H1 (cell line): Measurements from ENCODE around the gene GPR21. TPM values are rescaled to one million over a fixed set of nuclear protein-coding genes. Genes with fewer than 3 reads are reported as not detected.

Source experiments
- CTCF ChIA-PET: fragments of 300-600 bp; sonication (Branson Sonifier 250); formaldehyde crosslinking; loops from one replicate; lab custom pipeline; 2021; ENCODE audit not compliant: partially characterized antibody; lab: Charles Lee
- POLR2A ChIA-PET: fragments of 300-600 bp; sonication (Branson Sonifier 250); formaldehyde crosslinking; loops from one replicate; lab custom pipeline; 2021; ENCODE audit warnings: inconsistent platforms; ENCODE audit not compliant: partially characterized antibody; lab: Charles Lee
- DNase-seq, 2 experiments: peaks; one replicate each; pipeline versions ENCODE4 v3.0.0 to v3.0.0-alpha.2; 2010 to 2022; ENCODE audit warnings: low spot score in 2 of 2, low read depth in 1 of 2, mixed read lengths in 1 of 2
- FAIRE-seq: peaks from 2 replicates; lab custom pipeline; 2011; peaks lifted over from hg19 to GRCh38; lab: Jason Lieb, UNC
- H2AFZ ChIP-seq: 2 replicates; pipeline ENCODE4 v1.8.1; 2012; ENCODE audit warnings: low read length, inconsistent platforms
- H2AK5ac ChIP-seq: 2 replicates; pipeline ENCODE4 v1.6.1; 2013; ENCODE audit warnings: low read depth, low read length
- H2BK120ac ChIP-seq: replicated peaks from 2 replicates; pipeline ENCODE3; 2013; ENCODE audit warnings: low read depth, low read length, inconsistent platforms
- H2BK12ac ChIP-seq: 2 replicates; pipeline ENCODE4 v1.6.1; 2013; ENCODE audit warnings: low read depth, low read length
- H2BK15ac ChIP-seq: 2 replicates; pipeline ENCODE4 v1.6.1; 2013; ENCODE audit warnings: low read length
- H2BK20ac ChIP-seq: 2 replicates; pipeline ENCODE4 v1.6.1; 2013; ENCODE audit warnings: low read length
- H2BK5ac ChIP-seq: 2 replicates; pipeline ENCODE4 v1.6.1; 2013; ENCODE audit warnings: low read depth, low read length
- H3K14ac ChIP-seq: 2 replicates; pipeline ENCODE4 v1.6.1; 2013; ENCODE audit warnings: inconsistent platforms; ENCODE audit not compliant: insufficient read length
- H3K18ac ChIP-seq: 2 replicates; pipeline ENCODE4 v1.6.1; 2013; ENCODE audit warnings: low read length; ENCODE audit errors: extremely low read depth
- H3K23ac ChIP-seq: 2 replicates; pipeline ENCODE4 v1.6.1; 2013; ENCODE audit warnings: inconsistent platforms; ENCODE audit not compliant: insufficient read length
- H3K23me2 ChIP-seq: 2 replicates; pipeline ENCODE4 v1.6.1; 2013; ENCODE audit warnings: low read depth, low read length
- H3K27ac ChIP-seq: 2 replicates; pipeline ENCODE4 v1.6.1; 2011; ENCODE audit warnings: low read depth, low read length, inconsistent platforms
- H3K27me3 ChIP-seq, 4 experiments: replicated peaks in 1 of 4; 1 replicate in 1 of 4; 2 replicates in 3 of 4; pipeline versions ENCODE4 v1.6.1 to v1.8.1; 2011 to 2013; ENCODE audit warnings: low read length in 3 of 4, mild to moderate bottlenecking in 3 of 4, inconsistent platforms in 2 of 4, mixed read lengths in 2 of 4, moderate library complexity in 1 of 4; ENCODE audit not compliant: control insufficient read depth in 3 of 4, insufficient read depth in 3 of 4; ENCODE audit errors: extremely low read depth in 1 of 4
- H3K36me3 ChIP-seq, 4 experiments: 2 replicates each; pipeline versions ENCODE4 v1.6.1 to v1.8.1; 2011 to 2013; ENCODE audit warnings: mild to moderate bottlenecking in 4 of 4, low read length in 3 of 4, moderate library complexity in 2 of 4, control low read depth in 1 of 4, inconsistent platforms in 1 of 4; ENCODE audit not compliant: insufficient read depth in 4 of 4, control insufficient read depth in 2 of 4
- H3K4ac ChIP-seq: replicated peaks from 2 replicates; pipeline ENCODE3; 2013; ENCODE audit warnings: low read length, low read depth, mixed read lengths, inconsistent platforms; ENCODE audit not compliant: insufficient read length
- H3K4me1 ChIP-seq, 4 experiments: replicated peaks in 1 of 4; 1 replicate in 1 of 4; 2 replicates in 3 of 4; pipeline versions ENCODE4 v1.6.1 to v1.8.1; 2011 to 2013; ENCODE audit warnings: low read length in 3 of 4, inconsistent platforms in 2 of 4, mixed read lengths in 1 of 4; ENCODE audit not compliant: insufficient read depth in 4 of 4, control insufficient read depth in 3 of 4
- H3K4me2 ChIP-seq, 2 experiments: 2 replicates each; pipeline versions ENCODE4 v1.6.1 to v1.8.1; 2011 to 2013; ENCODE audit warnings: low read depth in 2 of 2, low read length in 2 of 2, control low read depth in 1 of 2, inconsistent platforms in 1 of 2, mild to moderate bottlenecking in 1 of 2; ENCODE audit not compliant: insufficient read depth in 1 of 2
- H3K4me3 ChIP-seq, 4 experiments: fragments of 200-600, 300-600 bp in 1 of 4; sonication (generic), shearing (Covaris generic), sonication (Bioruptor Twin) in 1 of 4; 2 replicates each; pipeline versions ENCODE4 v1.5.1 to v1.8.1; 2011 to 2016; ENCODE audit warnings: low read length in 4 of 4, low read depth in 3 of 4, control low read depth in 2 of 4, inconsistent platforms in 2 of 4, mild to moderate bottlenecking in 2 of 4, mixed read lengths in 1 of 4, moderate library complexity in 1 of 4; ENCODE audit not compliant: insufficient read depth in 2 of 4; ENCODE audit errors: extremely low read depth in 1 of 4
- H3K56ac ChIP-seq: replicated peaks from 2 replicates; pipeline ENCODE3; 2013; ENCODE audit warnings: low read depth, mild to moderate bottlenecking, mixed read lengths, low read length, inconsistent platforms; ENCODE audit not compliant: insufficient read length
- H3K79me1 ChIP-seq: 2 replicates; pipeline ENCODE4 v1.6.1; 2013; ENCODE audit warnings: low read depth, low read length, control low read depth
- H3K79me2 ChIP-seq, 2 experiments: 2 replicates each; pipeline versions ENCODE4 v1.6.1 to v1.8.1; 2012 to 2013; ENCODE audit warnings: low read length in 2 of 2, mild to moderate bottlenecking in 2 of 2, inconsistent platforms in 1 of 2; ENCODE audit not compliant: insufficient read depth in 2 of 2, control insufficient read depth in 1 of 2
- H3K9ac ChIP-seq, 4 experiments: replicated peaks in 1 of 4; 1 replicate in 1 of 4; 2 replicates in 3 of 4; pipeline versions ENCODE4 v1.6.1 to v1.8.1; 2011 to 2013; ENCODE audit warnings: low read depth in 3 of 4, low read length in 3 of 4, control low read depth in 2 of 4, mild to moderate bottlenecking in 2 of 4, moderate library complexity in 2 of 4, inconsistent platforms in 1 of 4; ENCODE audit errors: extremely low read depth in 1 of 4
- H3K9me3 ChIP-seq, 2 experiments: 2 replicates each; pipeline versions ENCODE4 v1.6.1 to v1.8.1; 2012 to 2013; ENCODE audit warnings: mild to moderate bottlenecking in 2 of 2, moderate library complexity in 2 of 2, control low read depth in 1 of 2, inconsistent platforms in 1 of 2, low read depth in 1 of 2, low read length in 1 of 2, mixed read lengths in 1 of 2; ENCODE audit not compliant: insufficient read depth in 2 of 2
- H4K20me1 ChIP-seq, 2 experiments: replicated peaks in 1 of 2; 2 replicates each; pipeline versions ENCODE3 to v1.8.1; 2011 to 2013; ENCODE audit warnings: inconsistent platforms in 2 of 2, low read length in 2 of 2, mild to moderate bottlenecking in 1 of 2; ENCODE audit not compliant: insufficient read depth in 2 of 2, control insufficient read depth in 1 of 2
- H4K5ac ChIP-seq: 2 replicates; pipeline ENCODE4 v1.6.1; 2013; ENCODE audit warnings: low read length, low read depth, mixed read lengths, inconsistent platforms; ENCODE audit not compliant: insufficient read length
- H4K8ac ChIP-seq: 2 replicates; pipeline ENCODE4 v1.8.0; 2013; ENCODE audit warnings: mild to moderate bottlenecking, moderate library complexity, low read length, inconsistent platforms; ENCODE audit not compliant: insufficient read depth; ENCODE audit errors: extremely low read depth
- H4K91ac ChIP-seq: replicated peaks from 2 replicates; pipeline ENCODE3; 2013; ENCODE audit warnings: low read length, mixed read lengths, inconsistent platforms; ENCODE audit not compliant: insufficient read length
- BCL11A ChIP-seq, 2 experiments: IDR thresholded peaks; one replicate each; pipeline ENCODE4 v1.6.1; 2011; ENCODE audit warnings: low read depth in 2 of 2, low read length in 2 of 2, mild to moderate bottlenecking in 2 of 2
- CBX5 ChIP-seq: fragments of 300-800, 300-1000 bp; sonication (generic); IDR thresholded peaks from 2 replicates; pipeline ENCODE4 v1.7.1; 2016; ENCODE audit warnings: antibody characterized with exemption, low read length, low read depth
- CEBPB ChIP-seq: IDR thresholded peaks from 2 replicates; pipeline ENCODE4 v1.6.1; 2012; ENCODE audit warnings: low read depth, low read length
- CHD2 ChIP-seq: IDR thresholded peaks from 2 replicates; pipeline ENCODE4 v1.6.1; 2012; ENCODE audit warnings: low read length, improper control_type of control experiment
- CREB1 ChIP-seq: IDR thresholded peaks from 2 replicates; pipeline ENCODE4 v1.6.1; 2012; ENCODE audit warnings: inconsistent platforms
- HDAC2 ChIP-seq, 2 experiments: fragments of 300-600 bp in 1 of 2; sonication (generic) in 1 of 2; IDR thresholded peaks; 2 replicates each; pipeline ENCODE4 v1.6.1; 2011 to 2012; ENCODE audit warnings: low read depth in 2 of 2, low read length in 2 of 2, mild to moderate bottlenecking in 2 of 2, moderate library complexity in 2 of 2, borderline replicate concordance in 1 of 2, inconsistent platforms in 1 of 2
- JUND ChIP-seq: IDR thresholded peaks from 2 replicates; pipeline ENCODE4 v1.6.1; 2011; ENCODE audit warnings: mild to moderate bottlenecking, improper control_type of control experiment, low read length
- KDM1A ChIP-seq: fragments of 200-600, 300-600 bp; sonication (generic); IDR thresholded peaks from 2 replicates; pipeline ENCODE4 v1.7.1; 2016; ENCODE audit warnings: mild to moderate bottlenecking, low read length, borderline replicate concordance
- RFX5 ChIP-seq: IDR thresholded peaks from 2 replicates; pipeline ENCODE4 v1.6.1; 2011; ENCODE audit warnings: low read depth, low read length, improper control_type of control experiment, borderline replicate concordance
- RNF2 ChIP-seq: fragments of 200-900, 300-1000 bp; sonication (generic); IDR thresholded peaks from 2 replicates; pipeline ENCODE4 v1.7.1; 2016; ENCODE audit warnings: borderline replicate concordance, low read depth, mild to moderate bottlenecking, antibody characterized with exemption, low read length; ENCODE audit not compliant: poor library complexity, severe bottlenecking; ENCODE audit errors: missing control alignments
- TBP ChIP-seq: IDR thresholded peaks from 2 replicates; pipeline ENCODE4 v1.6.1; 2011; ENCODE audit warnings: low read depth, low read length, improper control_type of control experiment
- TEAD4 ChIP-seq: IDR thresholded peaks from 2 replicates; pipeline ENCODE4 v1.6.1; 2012; ENCODE audit warnings: low read depth, low read length, inconsistent platforms, mixed read lengths
- ZNF274 ChIP-seq: IDR thresholded peaks from 2 replicates; pipeline ENCODE4 v1.7.0; 2012; ENCODE audit warnings: low read length, borderline replicate concordance; ENCODE audit errors: extremely low read depth
- polyA plus RNA-seq, 7 experiments: library from polyadenylated mRNA; depleted of rRNA in 3 of 7; stranded (reverse) in 5 of 7; unstranded in 2 of 7; fragments of >200 nt in 5 of 7; fragments of 200-250 nt in 2 of 7; gene quantifications; 1 replicate in 5 of 7; 2 replicates in 1 of 7; 4 replicates in 1 of 7; pipeline versions ENCODE4 v1.2.1 to v1.2.3, GENCODE V29; 2011 to 2013; ENCODE audit warnings: missing spikeins in 2 of 7, mixed read lengths in 2 of 7
- total RNA-seq: library from RNA; stranded (reverse); fragmentation: NEBNext Ultra II Directional; extraction: Animal tissue kit (Norgen Biotek cat#: 25700); gene quantifications from 2 replicates; pipeline ENCODE4 v1.2.1, GENCODE V29; 2021
- TF ChIP-seq, protein P1 (sequence below): IDR thresholded peaks from 2 replicates; pipeline ENCODE4 v1.6.1; 2011; ENCODE audit warnings: low read length, improper control_type of control experiment

GPR21 gene
- total and polyA plus RNA-seq, 2 of the 8 experiments (the other 6 are each of a cell fraction or from before 2014, with no cell fraction given) = 0.58 to 0.71 TPM

DNA sequence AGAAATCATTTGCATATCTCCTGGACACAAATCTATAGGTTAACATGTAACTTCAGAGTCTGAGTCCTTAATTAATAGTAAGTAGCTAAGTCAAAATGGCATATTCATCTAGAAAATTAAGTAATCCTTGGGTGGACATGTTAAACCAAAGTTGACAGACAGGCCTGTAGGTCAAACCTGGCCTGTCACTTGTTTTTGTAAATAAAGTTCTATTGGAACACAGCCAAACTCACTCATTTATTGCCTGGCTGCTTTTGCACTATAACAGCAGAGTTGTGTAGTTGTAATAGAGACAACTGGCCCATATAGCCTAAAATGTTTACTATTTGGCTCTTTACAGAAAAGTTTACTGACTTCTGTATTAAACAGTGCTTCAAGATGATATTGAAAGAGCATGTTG is 24.6 kb upstream of the GPR21 start:
- no peak overlapping the region for H3K4ac ChIP-seq
- no peak for TF ChIP-seq ZNF274
- TF ChIP-seq CBX5 = no peak
- TF ChIP-seq, protein P1, sequence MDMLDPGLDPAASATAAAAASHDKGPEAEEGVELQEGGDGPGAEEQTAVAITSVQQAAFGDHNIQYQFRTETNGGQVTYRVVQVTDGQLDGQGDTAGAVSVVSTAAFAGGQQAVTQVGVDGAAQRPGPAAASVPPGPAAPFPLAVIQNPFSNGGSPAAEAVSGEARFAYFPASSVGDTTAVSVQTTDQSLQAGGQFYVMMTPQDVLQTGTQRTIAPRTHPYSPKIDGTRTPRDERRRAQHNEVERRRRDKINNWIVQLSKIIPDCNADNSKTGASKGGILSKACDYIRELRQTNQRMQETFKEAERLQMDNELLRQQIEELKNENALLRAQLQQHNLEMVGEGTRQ = no peak
- no peak for TF ChIP-seq CHD2
- no peak for TF ChIP-seq JUND
- no peak for TF ChIP-seq CREB1
- TF ChIP-seq KDM1A = no peak
- no peak for TF ChIP-seq TBP
- no peak for TF ChIP-seq RNF2
- no peak for TF ChIP-seq TEAD4
- TF ChIP-seq HDAC2 (IDR thresholded peaks at IDR 0.05; ENCODE audit: borderline replicate concordance in 1 of 2, low read depth in 2 of 2, low read length in 2 of 2) = no peak
- no peak for TF ChIP-seq CEBPB
- TF ChIP-seq BCL11A (IDR thresholded peaks at IDR 0.05; ENCODE audit: low read depth in 2 of 2, low read length in 2 of 2) = no peak
- no peak for TF ChIP-seq RFX5
- TF ChIP-seq, all 59 proteins: peak for 0
- H3K23ac ChIP-seq = no peak overlapping the region
- no peak overlapping the region for H2AFZ ChIP-seq
- H4K5ac ChIP-seq = no peak overlapping the region
- H3K9me3 ChIP-seq = no peaks in the 10 kb centered on the region
- FAIRE-seq (no peak), DNase-seq (no peak)
- H3K79me2 ChIP-seq = no peaks in the 10 kb centered on the region
- H2AK5ac ChIP-seq = no peak overlapping the region
- ChIA-PET POLR2A (no interaction called here), CTCF (no interaction called here)
- H3K9ac ChIP-seq = no peak overlapping the region
- no peaks in the 10 kb centered on the region for H3K27me3 ChIP-seq
- no peak overlapping the region for H4K8ac ChIP-seq
- no peak overlapping the region for H2BK120ac ChIP-seq
- no peak overlapping the region for H2BK20ac ChIP-seq
- no peak overlapping the region for H3K27ac ChIP-seq
- H3K4me2 ChIP-seq = no peak overlapping the region
- H3K4me3 ChIP-seq = no peak overlapping the region
- no peak overlapping the region for H2BK12ac ChIP-seq
- no peak overlapping the region for H3K14ac ChIP-seq
- H2BK15ac ChIP-seq = no peak overlapping the region
- H3K56ac ChIP-seq = no peak overlapping the region
- H3K79me1 ChIP-seq = no peaks in the 10 kb centered on the region
- peaks cover 0 to 51% (median 13%) of the 10 kb centered on the region in 4 experiments; a peak in 4 of 8 replicates for H3K36me3 ChIP-seq
- no peaks in the 10 kb centered on the region for H3K4me1 ChIP-seq
- no peak overlapping the region for H4K91ac ChIP-seq
- H4K20me1 ChIP-seq = no peaks in the 10 kb centered on the region
- no peaks in the 10 kb centered on the region for H3K23me2 ChIP-seq
- H3K18ac ChIP-seq = no peak overlapping the region
- H2BK5ac ChIP-seq = no peak overlapping the region
